Progenitor cell of endocrine pancreas (in vitro differentiated cells): Measurements from ENCODE around the gene SOS2. TPM values are rescaled to one million over a fixed set of nuclear protein-coding genes. Genes with fewer than 3 reads are reported as not detected.
"Not testable (repeated sequence)": the region's sequence is repeated elsewhere in the genome, so short reads cannot be mapped to it uniquely, and the experiment has no call there.

Source experiments
- DNase-seq: peaks from one replicate; pipeline ENCODE4 v3.0.0; 2021; ENCODE audit warnings: low spot score; ENCODE audit not compliant: unreplicated experiment
- H3K27ac Mint-ChIP-seq: 2 replicates; pipeline ENCODE4 v1.8.0; 2021; ENCODE audit warnings: mild to moderate bottlenecking, moderate library complexity, mixed read lengths
- H3K27me3 Mint-ChIP-seq: 2 replicates; pipeline ENCODE4 v1.8.0; 2021; ENCODE audit warnings: mixed read lengths
- H3K36me3 Mint-ChIP-seq: 2 replicates; pipeline ENCODE4 v1.8.0; 2022; ENCODE audit warnings: mixed read lengths; ENCODE audit not compliant: insufficient read depth
- H3K4me1 Mint-ChIP-seq: 2 replicates; pipeline ENCODE4 v1.8.0; 2021; ENCODE audit warnings: low read depth, mixed read lengths
- H3K4me3 Mint-ChIP-seq: 2 replicates; pipeline ENCODE4 v1.8.0; 2021; ENCODE audit warnings: low read depth, mild to moderate bottlenecking, moderate library complexity, mixed read lengths
- H3K9me3 Mint-ChIP-seq: 2 replicates; pipeline ENCODE4 v1.8.0; 2021; ENCODE audit warnings: low read depth, mixed read lengths
- CTCF ChIP-seq: fragments of 200-600 bp; sonication (generic); IDR thresholded peaks from one replicate; pipeline ENCODE4 v1.5.0; 2021; ENCODE audit warnings: antibody characterized with exemption, mild to moderate bottlenecking; ENCODE audit not compliant: unreplicated experiment
- total RNA-seq: library from RNA; stranded (reverse); gene quantifications from 2 replicates; pipeline ENCODE4 v1.2.1, GENCODE V29; 2021

SOS2 gene
- total RNA-seq, 1 donor from 2014 or later, result 35.7 TPM

GRCh38 chr14:50084666-50085065, 146.7 kb downstream of the SOS2 start:
- Mint-ChIP-seq H3K4me1 (peaks cover 4% of the 10 kb centered on the region), H3K36me3 (no peaks in the 10 kb centered on the region), H3K27me3 (no peaks in the 10 kb centered on the region), H3K27ac (no peak overlapping the region), H3K4me3 (no peak overlapping the region), H3K9me3 (no peaks in the 10 kb centered on the region)
- TF ChIP-seq CTCF, result no peak
- DNase-seq, result no peak

GRCh38 chr14:50083467-50084337, 147.7 kb downstream of the SOS2 start:
- peak overlapping the region; percentile 8 for H3K27ac Mint-ChIP-seq

GRCh38 chr14:50082784-50083466, 148.5 kb downstream of the SOS2 start:
- TF ChIP-seq CTCF, result no peak
- no peaks in the 10 kb centered on the region for H3K36me3 Mint-ChIP-seq
- peak overlapping the region; percentile 8 for H3K27ac Mint-ChIP-seq
- DNase-seq, result no peak
- H3K27me3 Mint-ChIP-seq, result no peaks in the 10 kb centered on the region
- H3K4me3 Mint-ChIP-seq, result no peak overlapping the region
- H3K9me3 Mint-ChIP-seq, result no peaks in the 10 kb centered on the region
- peaks cover 4% of the 10 kb centered on the region for H3K4me1 Mint-ChIP-seq

More at GRCh38 chr14:50083467-50084337, 147.7 kb downstream of the SOS2 start:
- Mint-ChIP-seq H3K27me3 (no peaks in the 10 kb centered on the region), H3K9me3 (no peaks in the 10 kb centered on the region), H3K36me3 (no peaks in the 10 kb centered on the region), H3K4me1 (peaks cover 4% of the 10 kb centered on the region), H3K4me3 (no peak overlapping the region)
- no peak for TF ChIP-seq CTCF
- no peak for DNase-seq

- no peak overlapping the region for H3K27ac Mint-ChIP-seq
- H3K4me1 Mint-ChIP-seq, result peaks cover 4% of the 10 kb centered on the region
- no peaks in the 10 kb centered on the region for H3K9me3 Mint-ChIP-seq
- no peak for TF ChIP-seq CTCF
- no peak overlapping the region for H3K4me3 Mint-ChIP-seq
- no peaks in the 10 kb centered on the region for H3K36me3 Mint-ChIP-seq
- DNase-seq, result no peak
- no peaks in the 10 kb centered on the region for H3K27me3 Mint-ChIP-seq
These were observed 149.1 kb downstream of the SOS2 start for GRCh38 chr14:50082308-50082742.

- H3K36me3 Mint-ChIP-seq, H3K4me3 Mint-ChIP-seq: not testable (repeated sequence)
These were observed 152.3 kb downstream of the SOS2 start for GRCh38 chr14:50079103-50079502.

GRCh38 chr14:50073663-50074062, 157.7 kb downstream of the SOS2 start:
- H3K27me3 Mint-ChIP-seq, H3K4me1 Mint-ChIP-seq, H3K27ac Mint-ChIP-seq, DNase-seq, H3K36me3 Mint-ChIP-seq, H3K4me3 Mint-ChIP-seq: not testable (repeated sequence)
- H3K9me3 Mint-ChIP-seq, result peaks cover 11% of the 10 kb centered on the region

More at GRCh38 chr14:50079103-50079502, 152.3 kb downstream of the SOS2 start:
- not testable (repeated sequence) for H3K27me3 Mint-ChIP-seq, H3K27ac Mint-ChIP-seq, DNase-seq, H3K4me1 Mint-ChIP-seq, H3K9me3 Mint-ChIP-seq
